ENCODE measurements around the gene TCF7L1.

DNA sequence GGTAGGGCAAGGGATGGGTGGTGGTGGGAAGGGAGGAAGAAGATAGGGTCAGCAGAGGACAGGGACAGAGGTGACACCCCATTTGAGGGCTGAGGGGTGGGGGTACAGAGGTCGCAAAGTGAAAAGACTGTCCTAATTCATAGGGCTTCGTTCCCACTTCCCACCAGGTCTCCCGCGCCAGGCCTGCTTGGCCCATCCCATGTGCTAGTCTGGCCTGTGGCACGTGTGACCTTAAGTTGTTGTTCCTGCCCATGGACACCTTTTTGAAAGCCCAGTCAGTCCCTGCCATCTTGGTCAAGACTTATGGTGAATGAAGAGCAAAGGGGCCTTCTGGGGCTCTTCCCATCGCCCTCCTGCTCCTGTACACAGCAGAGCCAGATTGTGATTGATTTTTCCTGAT, 148.4 kb downstream of the TCF7L1 start:
- TF ChIP-seq, protein P1, sequence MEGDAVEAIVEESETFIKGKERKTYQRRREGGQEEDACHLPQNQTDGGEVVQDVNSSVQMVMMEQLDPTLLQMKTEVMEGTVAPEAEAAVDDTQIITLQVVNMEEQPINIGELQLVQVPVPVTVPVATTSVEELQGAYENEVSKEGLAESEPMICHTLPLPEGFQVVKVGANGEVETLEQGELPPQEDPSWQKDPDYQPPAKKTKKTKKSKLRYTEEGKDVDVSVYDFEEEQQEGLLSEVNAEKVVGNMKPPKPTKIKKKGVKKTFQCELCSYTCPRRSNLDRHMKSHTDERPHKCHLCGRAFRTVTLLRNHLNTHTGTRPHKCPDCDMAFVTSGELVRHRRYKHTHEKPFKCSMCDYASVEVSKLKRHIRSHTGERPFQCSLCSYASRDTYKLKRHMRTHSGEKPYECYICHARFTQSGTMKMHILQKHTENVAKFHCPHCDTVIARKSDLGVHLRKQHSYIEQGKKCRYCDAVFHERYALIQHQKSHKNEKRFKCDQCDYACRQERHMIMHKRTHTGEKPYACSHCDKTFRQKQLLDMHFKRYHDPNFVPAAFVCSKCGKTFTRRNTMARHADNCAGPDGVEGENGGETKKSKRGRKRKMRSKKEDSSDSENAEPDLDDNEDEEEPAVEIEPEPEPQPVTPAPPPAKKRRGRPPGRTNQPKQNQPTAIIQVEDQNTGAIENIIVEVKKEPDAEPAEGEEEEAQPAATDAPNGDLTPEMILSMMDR (IDR thresholded peaks at IDR 0.05; ENCODE audit: insufficient read depth, low read depth, low read length), result no peak
- no peak for TF ChIP-seq EZH2 (IDR thresholded peaks at IDR 0.05; ENCODE audit: insufficient read depth, low read length)

Measured in astrocyte (in vitro differentiated cells and primary cell).